Sciatic nerve (tissue), 2 donors: Measurements from ENCODE around the gene FBXO3. TPM values are rescaled to one million over a fixed set of nuclear protein-coding genes. Genes with fewer than 3 reads are reported as not detected.
"Not testable (repeated sequence)": the region's sequence is repeated elsewhere in the genome, so short reads cannot be mapped to it uniquely, and the experiment has no call there.

Source experiments
- ATAC-seq: fragments of 200-7000 bp; cut with Tn5 transposase; one replicate; pipeline ENCODE4 v1.9.1; 2020; ENCODE audit warnings: mild to moderate bottlenecking, moderate library complexity
- DNase-seq: peaks from one replicate; pipeline ENCODE4 v3.0.0-alpha.2; 2020; ENCODE audit warnings: low spot score
- intact Hi-C: fragments of 100-400 bp; cut with DNase I; formaldehyde crosslinking; loops from one replicate; pipeline ENCODE4 v1.14.2; 2022
- total RNA-seq: library from RNA; stranded (reverse); fragmentation: NEBNext Ultra II Directional; extraction: Animal tissue kit (Norgen Biotek cat#: 25700); gene quantifications from one replicate; pipeline ENCODE4 v1.2.1, GENCODE V29; 2021
- donor health status: DM: no; HTN: no; CAD: no.
- donor health status: DM: no; HTN: no; CAD: no.

The FBXO3 gene
- 39.2 TPM for total RNA-seq

DNA sequence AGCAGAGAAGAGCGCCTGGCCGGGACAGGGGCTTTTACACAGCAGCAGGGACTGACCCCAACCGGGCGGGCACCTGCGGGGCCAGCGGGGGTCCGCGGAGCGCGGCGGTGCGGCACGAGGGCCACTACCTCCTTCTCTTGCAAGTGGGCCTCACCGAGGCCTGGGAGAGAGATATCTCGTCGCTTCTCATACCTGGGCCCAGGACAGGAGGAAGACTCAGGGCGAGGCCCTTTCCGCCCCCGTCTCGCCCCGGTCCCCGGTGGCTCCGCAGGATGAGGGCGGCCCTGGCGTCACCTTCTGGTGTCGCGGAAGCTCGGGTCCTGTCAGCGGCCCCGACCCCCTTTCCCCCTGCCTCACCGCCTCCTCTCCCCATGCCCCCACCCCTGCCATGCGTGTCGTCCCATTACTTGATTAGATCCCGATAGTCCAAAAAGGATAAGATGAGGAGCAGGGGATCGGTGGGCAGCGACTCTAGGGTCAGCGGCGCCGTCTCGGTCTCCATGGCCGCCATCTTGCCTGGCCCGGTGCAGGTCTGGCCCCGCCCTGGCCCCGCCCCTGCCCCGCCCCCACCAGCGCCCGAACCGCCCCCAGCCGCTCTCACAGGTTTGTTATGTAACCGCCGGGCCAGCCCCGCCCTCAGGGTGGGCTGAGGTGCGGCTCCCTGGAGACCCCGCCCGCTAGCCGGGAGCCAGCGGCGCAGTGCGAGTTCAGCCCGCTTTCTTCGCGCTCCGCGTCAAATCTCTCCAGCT lies at the start of gene FBXO3:
FBXO3 (minus strand) TSS at position 534 of the 749 bp plus-strand sequence; CDS start at position 511, 23 bp downstream.
- peak; percentile 93 for DNase-seq
- peak; percentile 98 for ATAC-seq
- intact Hi-C loops: no loop called here

DNA sequence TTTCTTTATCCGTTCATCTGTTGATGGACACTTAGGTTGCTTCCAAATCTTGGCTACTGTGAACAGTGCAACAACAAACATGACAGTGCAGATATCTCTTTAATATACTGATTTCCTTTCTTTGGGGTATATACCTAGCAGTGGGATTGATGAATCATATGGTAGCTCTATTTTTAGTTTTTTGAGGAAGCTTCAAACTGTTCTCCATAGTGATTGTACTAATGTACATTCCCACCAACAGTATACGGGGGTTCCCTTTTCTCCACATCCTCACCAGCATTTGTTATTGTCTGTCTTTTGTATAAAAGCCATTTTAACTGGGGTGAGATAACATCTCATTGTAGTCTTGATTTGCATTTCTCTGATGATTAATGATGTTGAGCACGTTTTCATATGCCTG lies 48.7 kb upstream of the FBXO3 start:
- DNase-seq, intact Hi-C loops, ATAC-seq: not testable (repeated sequence)

DNA sequence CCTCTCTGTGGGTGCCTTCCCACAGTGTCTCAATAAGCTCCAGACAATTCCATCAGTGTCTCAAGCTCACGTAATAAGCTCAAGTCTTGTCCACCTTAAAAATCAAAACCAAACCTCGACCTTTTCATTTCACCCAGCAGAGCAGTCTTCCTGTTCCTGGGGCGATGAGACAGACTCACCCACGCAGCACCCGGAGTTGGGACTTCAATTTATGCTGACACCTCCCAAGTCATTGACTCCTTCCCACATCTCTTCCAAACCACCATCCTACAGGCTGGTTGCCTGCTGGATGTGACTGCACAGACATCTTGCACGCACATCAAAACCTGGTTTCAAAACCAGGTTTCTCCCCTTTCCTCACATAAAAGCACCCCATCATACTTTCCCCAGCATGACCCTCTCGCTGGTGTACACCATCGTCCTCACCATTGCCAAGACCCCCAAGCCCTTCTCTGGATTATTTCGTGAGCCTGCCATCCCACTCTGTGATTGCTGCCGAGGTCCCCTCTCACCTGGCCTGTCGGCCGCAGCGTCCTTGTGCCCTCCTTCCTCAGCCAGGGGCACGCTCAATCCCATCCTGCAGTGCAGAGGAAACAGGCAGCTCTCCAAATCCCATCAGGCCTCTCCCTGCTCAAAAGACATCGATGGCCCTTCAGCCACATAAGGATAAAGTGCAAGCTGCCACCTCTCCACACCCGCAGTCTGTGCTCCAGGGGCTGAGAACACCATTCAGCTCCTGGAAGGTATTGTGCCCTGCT lies 45.1 kb upstream of the FBXO3 start:
- DNase-seq (no peak), ATAC-seq (no peak)
- intact Hi-C loops: no loop called here

DNA sequence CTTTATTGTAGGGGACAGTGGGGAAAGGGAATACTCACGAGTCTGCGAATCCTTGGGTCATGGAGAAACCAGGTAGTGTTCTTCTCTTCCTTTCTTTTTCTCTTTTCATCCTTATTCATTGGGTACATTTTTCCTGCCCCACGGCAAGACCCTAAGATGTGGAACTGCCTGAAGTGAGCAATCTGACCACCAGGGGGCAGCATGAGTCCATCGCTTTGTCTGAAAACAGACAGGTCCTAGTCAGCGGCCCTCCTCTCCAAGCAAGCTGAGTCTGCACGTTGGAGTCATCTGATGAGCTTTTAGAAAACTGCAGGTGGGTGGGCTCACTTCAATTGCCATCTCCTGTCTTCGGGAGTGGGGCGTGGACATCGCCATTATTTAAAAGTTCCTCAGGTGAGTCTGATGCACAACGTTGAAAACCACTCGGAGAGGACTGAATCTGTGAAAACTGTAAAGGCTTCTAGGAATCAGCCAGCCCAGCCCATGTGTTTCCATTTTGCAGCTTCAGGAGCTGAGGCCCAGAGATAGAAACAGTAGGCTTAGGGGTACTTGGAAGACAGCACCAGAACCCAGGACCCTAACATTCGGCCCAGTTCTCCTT lies 34.0 kb upstream of the FBXO3 start:
- ATAC-seq (peak; percentile 91), DNase-seq (peak; percentile 94)
- intact Hi-C loops: no loop called here

DNA sequence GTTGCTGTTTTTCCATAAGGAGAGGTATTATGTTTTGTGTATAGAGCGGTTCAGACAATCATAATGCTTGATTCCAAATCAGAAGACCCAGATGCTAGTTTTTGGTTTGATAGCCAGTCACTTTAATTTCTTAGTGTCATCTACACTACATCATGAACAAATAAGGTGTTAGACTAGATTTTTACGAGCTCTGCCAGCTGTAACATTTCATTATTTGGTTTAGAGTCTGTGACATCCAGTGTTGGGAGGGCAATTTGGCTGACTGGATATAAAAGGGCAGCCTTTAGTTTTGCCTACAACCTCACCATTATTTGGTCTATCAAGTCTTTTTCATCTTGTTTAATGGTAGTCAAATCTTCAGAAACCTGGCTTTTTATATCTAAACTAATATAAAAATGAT lies 30.2 kb upstream of the FBXO3 start:
- DNase-seq: no peak
- intact Hi-C loops: no loop called here
- no peak for ATAC-seq

DNA sequence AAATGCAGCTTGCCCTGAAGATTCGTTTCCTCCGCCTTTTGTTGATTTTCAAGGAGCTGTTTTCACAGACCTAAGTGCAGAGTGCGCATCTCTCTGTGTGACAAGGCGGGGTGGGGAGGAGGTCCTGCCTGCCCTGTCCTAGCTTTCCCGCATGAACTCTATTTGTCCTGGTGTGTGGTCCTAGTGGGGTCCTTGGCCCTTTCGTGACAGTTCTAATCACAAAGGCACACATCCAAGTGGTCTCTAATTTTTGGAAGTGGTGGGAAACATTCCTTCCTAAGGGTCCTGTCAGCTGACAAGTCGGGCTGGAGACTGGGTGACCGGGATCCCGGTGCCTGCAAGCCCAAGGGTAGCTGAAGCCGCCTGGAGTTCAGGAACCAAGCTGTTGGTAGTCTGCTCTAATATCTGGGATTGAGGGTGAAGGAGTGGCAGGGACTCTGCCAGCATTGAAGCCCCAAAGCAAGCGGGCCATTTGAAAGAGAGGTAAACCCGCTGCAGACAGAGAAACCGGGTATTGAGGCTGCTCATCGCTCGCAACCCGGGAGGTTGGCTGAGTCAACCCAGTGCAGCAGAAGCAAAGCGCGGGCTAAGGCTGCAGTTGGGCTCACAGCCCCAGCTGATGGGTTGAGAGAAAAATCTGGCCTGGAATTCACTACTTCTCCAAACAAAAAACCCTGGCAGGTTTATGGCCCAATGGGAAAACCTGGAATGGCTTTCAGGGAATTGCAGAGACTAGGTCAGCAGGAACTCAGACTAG lies 28.1 kb upstream of the FBXO3 start:
- ATAC-seq (peak; percentile 87), DNase-seq (no peak)
- intact Hi-C loops: no loop called here

- DNase-seq: no peak
- intact Hi-C loops: no loop called here
- ATAC-seq: no peak
Measured at GRCh38 chr11:33801821-33802193, 27.5 kb upstream of the FBXO3 start.

DNA sequence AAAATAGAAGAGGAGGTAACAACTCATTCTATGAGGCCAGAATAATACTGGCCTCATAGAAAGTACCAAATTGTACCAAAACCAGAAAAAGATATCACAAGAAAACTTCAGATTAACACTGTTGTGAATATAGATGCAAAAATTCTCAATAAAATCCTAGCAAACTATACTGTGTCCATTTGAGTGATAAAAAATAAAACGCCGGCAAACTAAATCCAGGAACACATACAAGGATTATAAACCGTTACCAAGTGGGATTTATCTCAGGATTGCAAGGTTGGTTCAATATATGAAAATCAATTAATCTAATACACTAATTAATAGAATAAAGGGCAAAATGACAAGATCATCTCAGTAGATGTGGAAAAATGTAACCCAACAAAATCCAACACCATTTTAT lies 23.6 kb upstream of the FBXO3 start:
- intact Hi-C loops: no loop called here
- no peak for ATAC-seq
- DNase-seq: no peak

- no peak for ATAC-seq
- no peak for DNase-seq
- intact Hi-C loops: no loop called here
Measured at GRCh38 chr11:33790040-33790439, 15.7 kb upstream of the FBXO3 start.

GRCh38 chr11:33788095-33788494 lies 13.8 kb upstream of the FBXO3 start:
- ATAC-seq, DNase-seq, intact Hi-C loops: not testable (repeated sequence)

GRCh38 chr11:33787076-33787475 lies 12.8 kb upstream of the FBXO3 start:
- ATAC-seq (no peak), DNase-seq (no peak)
- intact Hi-C loops: no loop called here

- DNase-seq (no peak), ATAC-seq (no peak)
- intact Hi-C loops: no loop called here
Measured at GRCh38 chr11:33785609-33786008, 11.3 kb upstream of the FBXO3 start.

DNA sequence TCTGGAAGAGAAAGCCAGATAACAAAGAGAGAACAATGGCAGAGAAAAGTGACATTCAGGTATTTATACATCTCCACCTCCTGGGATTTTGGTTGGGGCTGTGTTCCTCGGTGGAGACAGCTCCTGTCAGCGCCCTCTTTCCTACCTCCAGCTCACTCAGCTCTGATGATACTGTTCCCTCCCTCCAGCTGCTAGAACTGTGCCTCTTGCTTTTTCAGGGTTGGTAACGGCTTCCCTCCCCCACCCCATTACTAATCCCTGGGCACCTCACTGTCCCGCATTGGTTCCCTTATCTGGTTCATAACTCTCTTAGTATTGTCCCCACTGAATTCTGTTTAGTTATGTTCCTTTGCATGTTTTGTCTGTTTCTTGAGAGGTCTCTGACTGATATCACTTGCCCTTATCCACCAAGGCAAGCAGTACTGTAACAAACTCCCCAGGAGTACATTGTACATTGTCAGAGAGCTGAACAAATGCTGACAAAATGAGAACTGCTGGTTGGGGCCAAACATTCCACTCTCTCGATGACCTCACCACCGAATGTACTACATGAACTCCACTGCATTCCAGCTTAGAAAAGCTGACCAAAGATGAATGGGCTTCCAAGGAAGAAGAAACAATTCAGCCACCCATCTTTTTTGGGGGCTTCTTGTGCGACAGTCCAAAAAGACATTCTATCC lies 5.7 kb upstream of the FBXO3 start:
- peak; percentile 51 for ATAC-seq
- intact Hi-C loops: no loop called here
- DNase-seq: no peak

DNA sequence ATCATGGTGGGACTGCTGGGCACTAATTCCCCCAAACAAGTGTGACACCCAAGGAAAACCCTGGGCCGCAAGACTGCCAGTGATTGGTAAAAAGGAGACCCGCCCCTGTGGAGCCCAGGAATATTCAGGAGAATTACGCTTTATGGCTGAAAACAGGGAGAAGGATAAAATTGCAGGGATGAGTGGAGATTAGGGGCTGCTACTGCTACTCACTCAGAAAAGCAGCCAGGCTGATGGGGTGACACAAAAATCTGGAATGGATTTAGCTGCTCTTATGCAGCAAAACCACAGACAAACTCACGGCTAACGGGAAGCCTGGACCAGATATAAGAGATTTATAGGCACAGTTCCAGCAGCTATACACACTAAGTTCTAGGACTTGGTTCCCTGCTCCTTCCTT lies 4.4 kb upstream of the FBXO3 start:
- intact Hi-C loops: no loop called here

GRCh38 chr11:33777906-33778305 lies 3.6 kb upstream of the FBXO3 start:
- intact Hi-C loops: no loop called here
- ATAC-seq (no peak), DNase-seq (no peak)

More for the DNA sequence above, 4.4 kb upstream of the FBXO3 start:
- ATAC-seq: no peak
- DNase-seq: no peak

- ATAC-seq: no peak
- intact Hi-C loops: no loop called here
Measured at GRCh38 chr11:33775832-33776470, 1.6 kb upstream of the FBXO3 start.

DNA sequence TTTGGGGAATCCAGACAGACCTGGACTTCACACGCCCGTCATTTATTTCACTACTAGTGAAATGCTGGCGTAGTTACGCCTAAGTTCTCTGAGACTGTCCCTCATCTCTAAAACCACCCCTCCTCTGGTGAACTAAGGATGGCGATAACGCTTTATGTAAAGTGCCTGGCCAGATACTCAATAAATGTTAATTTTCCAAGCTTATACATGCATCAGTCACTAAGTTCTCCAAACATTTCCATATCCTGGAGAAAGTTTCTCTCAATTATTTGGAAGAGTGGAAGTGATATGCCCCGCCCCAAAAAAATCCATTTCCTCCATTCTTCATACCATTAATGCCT lies 1.1 kb upstream of the FBXO3 start:
- intact Hi-C loops: no loop called here
- ATAC-seq: no peak

More at GRCh38 chr11:33775832-33776470, 1.6 kb upstream of the FBXO3 start:
- DNase-seq: no peak

GRCh38 chr11:33774736-33775466 lies 581 bp upstream of the FBXO3 start:
- intact Hi-C loops: no loop called here
- DNase-seq (peak; percentile 77), ATAC-seq (peak; percentile 60)

More for the DNA sequence above, 1.1 kb upstream of the FBXO3 start:
- no peak for DNase-seq
